Stomach (tissue), 9 donors: ENCODE measurements around the gene BICDL1. TPM values are rescaled to one million over a fixed set of nuclear protein-coding genes. Genes with fewer than 3 reads are reported as not detected.

Experiments used
- DNase-seq, 2 donors: peaks; one replicate each; pipeline versions ENCODE4 v3.0.0 to v3.0.0-alpha.2; 2013 to 2019
- H3K27ac ChIP-seq, 5 donors: fragments of 200-600 bp in 4 of 5; sonication (generic) in 4 of 5; one replicate each; pipeline ENCODE4 v1.5.1; 2013 to 2019; ENCODE audit warnings: mild to moderate bottlenecking in 1 of 5, moderate library complexity in 1 of 5
- H3K27me3 ChIP-seq, 3 donors: fragments of 200-600 bp; sonication (generic); one replicate each; pipeline ENCODE4 v1.5.1; 2017 to 2019; ENCODE audit warnings: mixed run types in 1 of 3
- H3K36me3 ChIP-seq, 4 donors: fragments of 200-600 bp; sonication (generic); 1 replicate in 3 of 4; 2 replicates in 1 of 4; pipeline ENCODE4 v1.5.1; 2016 to 2019
- H3K4me1 ChIP-seq, 4 donors: fragments of 200-600 bp; sonication (generic); one replicate each; pipeline ENCODE4 v1.5.1; 2016 to 2019
- H3K4me3 ChIP-seq, 4 donors: fragments of 200-600 bp; sonication (generic) in 3 of 4; one replicate each; pipeline ENCODE4 v1.5.1; 2016 to 2019; ENCODE audit warnings: mild to moderate bottlenecking in 1 of 4
- H3K9me3 ChIP-seq, 4 donors: fragments of 200-600 bp; sonication (generic); one replicate each; pipeline ENCODE4 v1.5.1; 2016 to 2019
- CTCF ChIP-seq, 7 experiments: fragments of 450-650 bp in 4 of 7; fragments of 200-600 bp in 3 of 7; sonication (generic) in 3 of 7; IDR thresholded peaks; one replicate each; pipeline ENCODE4 v1.5.1; 2016 to 2019; ENCODE audit warnings: antibody characterized with exemption in 7 of 7, control low read depth in 2 of 7, mild to moderate bottlenecking in 1 of 7
- EP300 ChIP-seq: sonication (generic); formaldehyde crosslinking; IDR thresholded peaks from one replicate; pipeline ENCODE4 v1.6.1; 2017; ENCODE audit warnings: antibody characterized with exemption
- POLR2A ChIP-seq, 4 donors: fragments of 450-650 bp; IDR thresholded peaks; one replicate each; pipeline ENCODE4 v1.6.1; 2016; ENCODE audit warnings: antibody characterized with exemption in 4 of 4, control low read depth in 2 of 4, mild to moderate bottlenecking in 1 of 4, moderate library complexity in 1 of 4
- POLR2AphosphoS5 ChIP-seq, 3 donors: sonication (generic); formaldehyde crosslinking; IDR thresholded peaks; one replicate each; pipeline ENCODE4 v1.6.1; 2016; ENCODE audit warnings: antibody characterized with exemption in 3 of 3
- WGBS, 5 donors: extraction: QIAGEN DNeasy Blood & Tissue Kit in 3 of 5; methylation state at CpG; one replicate each; pipeline versions ENCODE4 v1.1.5 to v1.1.7; 2013 to 2018; 5-methylcytosine and 5-hydroxymethylcytosine counted together
- intact Hi-C: fragments of 100-400 bp; cut with DNase I; formaldehyde crosslinking; loops from one replicate; pipeline ENCODE4 v1.15.1; 2023; ENCODE audit warnings: low total_unique reads
- polyA plus RNA-seq, 3 donors: library from polyadenylated mRNA; stranded (reverse); fragments of 200-250 nt; gene quantifications; one replicate each; pipeline ENCODE4 v1.2.3, GENCODE V29; 2013
- total RNA-seq, 5 donors: library from RNA; depleted of rRNA; stranded (reverse); fragments of >200 nt; gene quantifications; one replicate each; pipeline versions ENCODE4 v1.1.0 to v1.2.3, GENCODE V29; 2014 to 2016
- donor health status: healthy with polysubstance abuse.
- donor health status: Bipolar disorder and iron deficiency.
- donor health status: healthy.

The BICDL1 gene
- total and polyA plus RNA-seq, 8 donors, result 8.6 to 68.7 (median 25.4) TPM

- Histone ChIP-seq H3K4me1 (no peaks in the 10 kb centered on the region), H3K27ac (no peak overlapping the region), H3K4me3 (no peak overlapping the region), H3K27me3 (no peaks in the 10 kb centered on the region), H3K9me3 (no peaks in the 10 kb centered on the region), H3K36me3 (no peaks in the 10 kb centered on the region)
- intact Hi-C loops, result no loop called here
- TF ChIP-seq POLR2A (IDR thresholded peaks at IDR 0.05) (no peak), POLR2AphosphoS5 (IDR thresholded peaks at IDR 0.05) (no peak), CTCF (IDR thresholded peaks at IDR 0.05) (no peak), EP300 (no peak)
- WGBS, 5 donors, result 86 to 94% (median 90%) methylated on average over 5 of the region's 5 CpGs
- no peak for DNase-seq
Measured at GRCh38 chr12:120019938-120020337, 30.9 kb downstream of the BICDL1 start.

- Histone ChIP-seq H3K27me3 (no peaks in the 10 kb centered on the region), H3K27ac (no peak overlapping the region), H3K36me3 (no peaks in the 10 kb centered on the region), H3K4me3 (no peak overlapping the region), H3K9me3 (no peaks in the 10 kb centered on the region), H3K4me1 (no peaks in the 10 kb centered on the region)
- TF ChIP-seq EP300 (no peak), POLR2A (IDR thresholded peaks at IDR 0.05) (no peak), CTCF (IDR thresholded peaks at IDR 0.05) (no peak), POLR2AphosphoS5 (IDR thresholded peaks at IDR 0.05) (no peak)
- no peak for DNase-seq
- WGBS, 5 donors, result 83 to 94% (median 92%) methylated on average over 2 of the region's 2 CpGs
- intact Hi-C loops, result no loop called here
Measured at GRCh38 chr12:120024193-120024592, 35.2 kb downstream of the BICDL1 start.

- Histone ChIP-seq H3K36me3 (no peaks in the 10 kb centered on the region), H3K9me3 (no peaks in the 10 kb centered on the region), H3K4me3 (no peak overlapping the region), H3K27me3 (no peaks in the 10 kb centered on the region), H3K27ac (no peak overlapping the region), H3K4me1 (no peaks in the 10 kb centered on the region)
- intact Hi-C loops, result no loop called here
- 83 to 100% (median 97%) methylated on average over 2 of the region's 2 CpGs for WGBS, 5 donors
- no peak for DNase-seq
- TF ChIP-seq CTCF (IDR thresholded peaks at IDR 0.05), result no peak
- TF ChIP-seq EP300, result no peak
- TF ChIP-seq POLR2A (IDR thresholded peaks at IDR 0.05), result no peak
- no peak for TF ChIP-seq POLR2AphosphoS5 (IDR thresholded peaks at IDR 0.05)
Measured at GRCh38 chr12:120025640-120026039, 36.6 kb downstream of the BICDL1 start.

GRCh38 chr12:120032242-120032641 lies 43.2 kb downstream of the BICDL1 start:
- Histone ChIP-seq H3K9me3 (no peaks in the 10 kb centered on the region), H3K4me3 (no peak overlapping the region), H3K27me3 (no peaks in the 10 kb centered on the region), H3K27ac (no peak overlapping the region), H3K4me1 (no peaks in the 10 kb centered on the region), H3K36me3 (no peaks in the 10 kb centered on the region)
- TF ChIP-seq POLR2AphosphoS5 (IDR thresholded peaks at IDR 0.05) (no peak), POLR2A (IDR thresholded peaks at IDR 0.05) (no peak), CTCF (IDR thresholded peaks at IDR 0.05) (no peak), EP300 (no peak)
- intact Hi-C loops, result no loop called here
- DNase-seq, result no peak
